ENCODE measurements around the gene CLTA. TPM values are rescaled to one million over a fixed set of nuclear protein-coding genes. Genes with fewer than 3 reads are reported as not detected.

The CLTA gene
- total and polyA plus RNA-seq, 2 of the 8 experiments (the other 6 are each of a cell fraction or from before 2014, with no cell fraction given) = 137 to 236 TPM

DNA sequence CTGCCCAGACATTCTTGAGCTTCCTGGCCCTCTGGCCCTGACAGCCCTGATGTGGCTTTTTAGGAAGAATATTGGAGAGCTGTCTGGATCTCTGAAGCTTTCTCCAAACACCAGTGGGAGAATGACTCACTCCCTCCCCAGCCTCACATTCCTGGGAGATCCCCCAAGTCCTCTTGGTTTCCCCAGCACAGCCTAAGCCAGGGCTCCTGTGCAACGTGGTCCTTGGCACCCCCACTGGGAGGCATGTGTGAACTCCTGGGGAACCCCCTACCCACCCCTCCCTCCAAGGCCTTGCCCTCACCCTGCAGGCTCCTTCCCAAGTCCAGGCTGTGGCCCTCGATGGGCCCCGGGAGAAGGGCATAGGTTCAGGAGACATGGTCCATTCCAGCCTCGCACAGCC lies 41.5 kb upstream of the CLTA start:
- H2BK12ac ChIP-seq (ENCODE audit: low read depth, low read length) = no peak overlapping the region
- no peak overlapping the region for H3K4me3 ChIP-seq (ENCODE audit: extremely low read depth in 1 of 4, insufficient read depth in 2 of 4, low read depth in 3 of 4, low read length in 4 of 4)
- H4K91ac ChIP-seq (replicated peaks; ENCODE audit: insufficient read length, low read length) = no peak overlapping the region
- H3K36me3 ChIP-seq (ENCODE audit: control insufficient read depth in 2 of 4, insufficient read depth in 4 of 4, low read length in 3 of 4) = no peaks in the 10 kb centered on the region; a peak in 1 of 8 replicates
- H3K23me2 ChIP-seq (ENCODE audit: low read depth, low read length) = peaks cover 4% of the 10 kb centered on the region; the same call in 1 of the 2 replicates
- H4K8ac ChIP-seq (ENCODE audit: extremely low read depth, insufficient read depth, low read length) = no peak overlapping the region
- H2BK15ac ChIP-seq (ENCODE audit: low read length) = no peak overlapping the region
- H3K27me3 ChIP-seq (replicated peaks in 1 of 4; ENCODE audit: control insufficient read depth in 3 of 4, extremely low read depth in 1 of 4, insufficient read depth in 3 of 4, low read length in 3 of 4) = no peaks in the 10 kb centered on the region
- FAIRE-seq (no peak), DNase-seq (ENCODE audit: low read depth in 1 of 2, low spot score in 2 of 2) (no peak)
- no peak overlapping the region for H3K4ac ChIP-seq (replicated peaks; ENCODE audit: insufficient read length, low read depth, low read length)
- no peak overlapping the region for H3K56ac ChIP-seq (replicated peaks; ENCODE audit: insufficient read length, low read depth, low read length)
- H2BK120ac ChIP-seq (replicated peaks; ENCODE audit: low read depth, low read length) = no peak overlapping the region
- 84% methylated on average over 3 of the region's 4 CpGs; no CpG with 5 or more reads in 1 of the 2 experiments for WGBS, 2 experiments (ENCODE audit: extremely low coverage in 1 of 2, insufficient coverage in 1 of 2, insufficient read length in 1 of 2, insufficient replicate concordance in 2 of 2, low coverage in 1 of 2, low lambda C conversion rate in 2 of 2, missing lambda C conversion rate in 1 of 2)
- H3K4me1 ChIP-seq (replicated peaks in 1 of 4; ENCODE audit: control insufficient read depth in 3 of 4, insufficient read depth in 4 of 4, low read length in 3 of 4) = peaks cover 0 to 4% (median 0%) of the 10 kb centered on the region in 4 experiments; a peak in 1 of 7 replicates
- H3K9me3 ChIP-seq (ENCODE audit: insufficient read depth in 2 of 2, low read depth in 1 of 2, low read length in 1 of 2) = peaks cover 0 to 7% of the 10 kb centered on the region in 2 experiments; a peak in 2 of 4 replicates
- H4K20me1 ChIP-seq (replicated peaks in 1 of 2; ENCODE audit: control insufficient read depth in 1 of 2, insufficient read depth in 2 of 2, low read length in 2 of 2) = peaks cover 0 to 4% of the 10 kb centered on the region in 2 experiments
- no peaks in the 10 kb centered on the region for H3K79me1 ChIP-seq (ENCODE audit: low read depth, low read length)
- H2AK5ac ChIP-seq (ENCODE audit: low read depth, low read length) = no peak overlapping the region
- no peak overlapping the region for H3K23ac ChIP-seq (ENCODE audit: insufficient read length)
- H2BK20ac ChIP-seq (ENCODE audit: low read length) = no peak overlapping the region
- H4K5ac ChIP-seq (ENCODE audit: insufficient read length, low read depth, low read length) = no peak overlapping the region
- no peak overlapping the region for H3K9ac ChIP-seq (replicated peaks in 1 of 4; ENCODE audit: extremely low read depth in 1 of 4, low read depth in 3 of 4, low read length in 3 of 4)
- CTCF ChIA-PET (ENCODE audit: partially characterized antibody) = interaction anchor here (1.1 to 5.3 kb wide), 7 partner anchors 8 to 46 kb away, joined by 3 to 48 read pairs (median 4); no protein-coding TSS in a partner anchor
- H2AFZ ChIP-seq (ENCODE audit: low read length) = no peak overlapping the region
- no peak overlapping the region for H3K14ac ChIP-seq (ENCODE audit: insufficient read length)
- POLR2A ChIA-PET (ENCODE audit: partially characterized antibody) = interaction anchor here (1.2 to 3.6 kb wide), 2 partner anchors 15 to 88 kb away, joined by 3 to 18 read pairs; no protein-coding TSS in a partner anchor
- H3K18ac ChIP-seq (ENCODE audit: extremely low read depth, low read length) = no peak overlapping the region
- H2BK5ac ChIP-seq (ENCODE audit: low read depth, low read length) = no peak overlapping the region
- no peaks in the 10 kb centered on the region for H3K79me2 ChIP-seq (ENCODE audit: control insufficient read depth in 1 of 2, insufficient read depth in 2 of 2, low read length in 2 of 2)
- H3K4me2 ChIP-seq (ENCODE audit: insufficient read depth in 1 of 2, low read depth in 2 of 2, low read length in 2 of 2) = no peak overlapping the region
- H3K27ac ChIP-seq (ENCODE audit: low read depth, low read length) = no peak overlapping the region
- TF ChIP-seq TEAD4 (IDR thresholded peaks at IDR 0.05; ENCODE audit: low read depth, low read length) (no peak), PHF8 (conservative IDR thresholded peaks at IDR 0.05; ENCODE audit: low read depth, low read length) (no peak), SP1 (IDR thresholded peaks at IDR 0.05; ENCODE audit: low read depth, low read length) (no peak), CHD2 (IDR thresholded peaks at IDR 0.05; ENCODE audit: low read length) (no peak), TAF7 (optimal IDR thresholded peaks at IDR 0.05; ENCODE audit: borderline replicate concordance, low read depth, low read length) (no peak), RFX5 (IDR thresholded peaks at IDR 0.05; ENCODE audit: borderline replicate concordance, low read depth, low read length) (no peak), CBX5 (IDR thresholded peaks at IDR 0.05; ENCODE audit: low read depth, low read length) (no peak), EZH2 (IDR thresholded peaks at IDR 0.05; ENCODE audit: low read depth, low read length, severe bottlenecking) (no peak), NANOG (IDR thresholded peaks at IDR 0.05; ENCODE audit: insufficient read depth, low read depth, low read length, poor library complexity, severe bottlenecking) (no peak), SIX5 (IDR thresholded peaks at IDR 0.05; ENCODE audit: low read depth, low read length) (no peak)
- TF ChIP-seq, protein P1, sequence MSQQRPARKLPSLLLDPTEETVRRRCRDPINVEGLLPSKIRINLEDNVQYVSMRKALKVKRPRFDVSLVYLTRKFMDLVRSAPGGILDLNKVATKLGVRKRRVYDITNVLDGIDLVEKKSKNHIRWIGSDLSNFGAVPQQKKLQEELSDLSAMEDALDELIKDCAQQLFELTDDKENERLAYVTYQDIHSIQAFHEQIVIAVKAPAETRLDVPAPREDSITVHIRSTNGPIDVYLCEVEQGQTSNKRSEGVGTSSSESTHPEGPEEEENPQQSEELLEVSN (IDR thresholded peaks at IDR 0.05) = no peak
- TF ChIP-seq, protein P2, sequence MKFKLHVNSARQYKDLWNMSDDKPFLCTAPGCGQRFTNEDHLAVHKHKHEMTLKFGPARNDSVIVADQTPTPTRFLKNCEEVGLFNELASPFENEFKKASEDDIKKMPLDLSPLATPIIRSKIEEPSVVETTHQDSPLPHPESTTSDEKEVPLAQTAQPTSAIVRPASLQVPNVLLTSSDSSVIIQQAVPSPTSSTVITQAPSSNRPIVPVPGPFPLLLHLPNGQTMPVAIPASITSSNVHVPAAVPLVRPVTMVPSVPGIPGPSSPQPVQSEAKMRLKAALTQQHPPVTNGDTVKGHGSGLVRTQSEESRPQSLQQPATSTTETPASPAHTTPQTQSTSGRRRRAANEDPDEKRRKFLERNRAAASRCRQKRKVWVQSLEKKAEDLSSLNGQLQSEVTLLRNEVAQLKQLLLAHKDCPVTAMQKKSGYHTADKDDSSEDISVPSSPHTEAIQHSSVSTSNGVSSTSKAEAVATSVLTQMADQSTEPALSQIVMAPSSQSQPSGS (IDR thresholded peaks at IDR 0.05; ENCODE audit: low read length) = no peak

Data from H1 (cell line).